HepG2 (cell line): ENCODE results near the gene RNU7-1. TPM values are rescaled to one million over a fixed set of nuclear protein-coding genes. Genes with fewer than 3 reads are reported as not detected.

Experiments
- ARID4A ChIP-seq: sonication (generic); formaldehyde crosslinking; IDR thresholded peaks from 2 replicates; pipeline ENCODE4 v1.5.0; 2020; ENCODE audit warnings: mild to moderate bottlenecking, missing genetic modification reagents, borderline replicate concordance
- ATF3 ChIP-seq: sonication (generic); formaldehyde crosslinking; IDR thresholded peaks from 2 replicates; pipeline ENCODE4 v1.4.0; 2020; ENCODE audit warnings: missing genetic modification reagents
- E2F5 ChIP-seq: sonication (generic); formaldehyde crosslinking; conservative IDR thresholded peaks from 2 replicates; pipeline ENCODE4 v1.4.0; 2020; ENCODE audit warnings: missing genetic modification reagents
- FOXK1 ChIP-seq: sonication (generic); formaldehyde crosslinking; IDR thresholded peaks from 2 replicates; pipeline ENCODE4 v1.4.0; 2020; ENCODE audit warnings: low read depth, missing genetic modification reagents, borderline replicate concordance
- HNRNPK ChIP-seq: fragments of 200-400 bp; formaldehyde crosslinking; IDR thresholded peaks from 2 replicates; pipeline ENCODE4 v1.6.1; 2018; ENCODE audit warnings: low read length, low read depth, moderate library complexity, mild to moderate bottlenecking; ENCODE audit not compliant: poor library complexity, severe bottlenecking
- MBD4 ChIP-seq: IDR thresholded peaks from 2 replicates; pipeline ENCODE4 v1.6.1; 2012; ENCODE audit warnings: low read length, inconsistent platforms, borderline replicate concordance
- SKI ChIP-seq: fragments of 450-650 bp; IDR thresholded peaks from one replicate; pipeline ENCODE4 v1.6.1; 2018; ENCODE audit warnings: mild to moderate bottlenecking; ENCODE audit not compliant: partially characterized antibody
- SP4 ChIP-seq: sonication (generic); formaldehyde crosslinking; IDR thresholded peaks from 2 replicates; pipeline ENCODE4 v1.8.1; 2023; ENCODE audit warnings: mild to moderate bottlenecking, missing genetic modification reagents
- THAP8 ChIP-seq: sonication (generic); formaldehyde crosslinking; IDR thresholded peaks from 2 replicates; pipeline ENCODE4 v1.5.1; 2020; ENCODE audit warnings: missing genetic modification reagents, mild to moderate bottlenecking, borderline replicate concordance
- ZBTB2 ChIP-seq: sonication (generic); formaldehyde crosslinking; IDR thresholded peaks from 2 replicates; pipeline ENCODE4 v1.8.0; 2022; ENCODE audit warnings: low read depth, missing genetic modification reagents
- ZC3H13 ChIP-seq: sonication (generic); formaldehyde crosslinking; IDR thresholded peaks from 2 replicates; pipeline ENCODE4 v1.8.1; 2023; ENCODE audit warnings: mild to moderate bottlenecking, missing genetic modification reagents, moderate library complexity
- ZFP36L2 ChIP-seq: sonication (generic); formaldehyde crosslinking; IDR thresholded peaks from 2 replicates; pipeline ENCODE4 v1.4.0; 2020; ENCODE audit warnings: missing genetic modification reagents
- ZMYM2 ChIP-seq: sonication (generic); formaldehyde crosslinking; IDR thresholded peaks from 2 replicates; pipeline ENCODE4 v1.8.0; 2022; ENCODE audit warnings: mild to moderate bottlenecking, missing genetic modification reagents
- ZNF276 ChIP-seq: sonication (generic); formaldehyde crosslinking; IDR thresholded peaks from 2 replicates; pipeline ENCODE4 v1.4.0; 2020; ENCODE audit warnings: mild to moderate bottlenecking, low read depth, missing genetic modification reagents
- ZNF33A ChIP-seq: sonication (generic); formaldehyde crosslinking; IDR thresholded peaks from 2 replicates; pipeline ENCODE4 v1.5.1; 2020; ENCODE audit warnings: missing genetic modification reagents, mild to moderate bottlenecking, moderate library complexity, borderline replicate concordance
- ZNF746 ChIP-seq: sonication (generic); formaldehyde crosslinking; IDR thresholded peaks from 2 replicates; pipeline ENCODE4 v1.8.0; 2022; ENCODE audit warnings: mild to moderate bottlenecking, missing genetic modification reagents
- ZNF773 ChIP-seq: sonication (generic); formaldehyde crosslinking; IDR thresholded peaks from 2 replicates; pipeline ENCODE4 v1.4.0; 2020; ENCODE audit warnings: missing genetic modification reagents, borderline replicate concordance
- polyA plus RNA-seq, 8 experiments: library from polyadenylated mRNA; depleted of rRNA in 3 of 8; stranded (reverse) in 7 of 8; unstranded in 1 of 8; fragments of >200 nt; fragmentation: Illumina TruSeq in 4 of 8; extraction: Trizol in 4 of 8; gene quantifications; 2 replicates each; pipeline versions ENCODE4 v1.2.1 to v1.2.3, GENCODE V29; 2011 to 2016; ENCODE audit warnings: low read depth in 4 of 8, missing spikeins in 1 of 8, mixed read lengths in 1 of 8; ENCODE audit not compliant: insufficient read depth in 1 of 8
- total RNA-seq, 5 experiments: library from RNA; depleted of rRNA; stranded (reverse); fragments of >200 nt; fragmentation: Illumina TruSeq; extraction: Trizol; gene quantifications; 2 replicates each; pipeline ENCODE4 v1.2.3, GENCODE V29; 2016; ENCODE audit warnings: low read depth in 1 of 5

The RNU7-1 gene
- total and polyA plus RNA-seq, 2 of the 13 experiments (the other 11 are each of a cell fraction or from before 2014, with no cell fraction given): not detected

GRCh38 chr12:6944381-6945186 lies 968 bp downstream of the RNU7-1 start (continued):
- peak; percentile 73 for TF ChIP-seq ARID4A (CRISPR knock-in tag)
- TF ChIP-seq MBD4: no peak
- TF ChIP-seq ZNF33A: no peak
- TF ChIP-seq FOXK1 (CRISPR knock-in tag): no peak
- TF ChIP-seq ZFP36L2: no peak
- 0 out of 2 replicates have a peak, but pooled peaks have one; percentile 55 for TF ChIP-seq E2F5 (CRISPR knock-in tag)
- no peak for TF ChIP-seq SP4 (CRISPR knock-in tag)
- peak; percentile 25 for TF ChIP-seq SKI
- peak; percentile 65; the same call in 1 of the 2 replicates for TF ChIP-seq ZNF746 (CRISPR knock-in tag)
- peak; percentile 62; the same call in 1 of the 2 replicates for TF ChIP-seq ZNF773
- TF ChIP-seq ATF3 (CRISPR knock-in tag): no peak
- 0 out of 2 replicates have a peak, but pooled peaks have one; percentile 56 for TF ChIP-seq ZMYM2 (CRISPR knock-in tag)
- TF ChIP-seq ZNF276: no peak
- TF ChIP-seq THAP8: no peak
- no peak for TF ChIP-seq ZBTB2 (CRISPR knock-in tag)
- no peak for TF ChIP-seq ZC3H13 (CRISPR knock-in tag)
- TF ChIP-seq HNRNPK: no peak
